ENCODE results near the gene CDH9. TPM values are rescaled to one million over a fixed set of nuclear protein-coding genes. Genes with fewer than 3 reads are reported as not detected.

CDH9 gene
- total RNA-seq, 3 donors from 2014 or later (not counting 1 experiment from before 2014, with no cell fraction given), result not detected

DNA sequence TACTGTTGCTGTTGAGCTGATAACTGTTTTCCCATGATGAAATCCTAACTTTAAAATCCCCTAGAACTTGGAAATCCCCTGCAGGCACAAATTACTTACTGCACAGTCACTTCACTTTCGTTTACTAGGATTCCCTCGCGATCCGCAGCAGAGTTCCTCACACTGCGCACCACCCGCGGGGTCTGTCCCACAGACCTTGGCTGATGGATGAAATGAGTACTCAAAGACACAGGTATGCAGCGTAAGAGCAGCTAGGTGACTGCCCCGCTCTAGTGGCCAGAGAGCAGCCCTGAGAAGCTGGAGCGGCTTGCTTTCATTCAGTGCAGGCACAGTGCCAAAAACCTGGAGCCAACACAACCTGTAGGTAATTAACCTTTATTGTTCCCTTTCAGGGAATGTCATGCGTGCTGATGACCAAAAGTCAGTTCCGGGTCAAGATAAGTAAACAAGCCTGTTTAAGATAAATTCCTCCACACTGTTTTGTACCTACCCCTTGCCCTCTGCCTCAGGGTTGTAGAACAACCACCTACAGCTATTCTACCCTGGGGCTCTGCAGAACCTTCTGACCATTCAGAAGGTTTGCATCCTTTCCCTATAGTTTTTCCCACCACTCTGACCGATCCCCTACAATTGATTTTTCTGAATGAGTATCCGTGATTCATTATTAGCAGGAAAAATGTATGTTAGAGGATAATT is 191.2 kb downstream of the CDH9 start:
- no peak overlapping the region for H3K27ac Mint-ChIP-seq
- 92% methylated on average over 12 of the region's 14 CpGs for WGBS (ENCODE audit: insufficient coverage)
- H3K36me3 ChIP-seq (ENCODE audit: control insufficient read depth, insufficient read depth, low read length), result no peaks in the 10 kb centered on the region
- DNase-seq (no peak), ATAC-seq (no peak)
- H3K4me3 ChIP-seq (ENCODE audit: low read length), result no peak overlapping the region
- H3K36me3 Mint-ChIP-seq, result peaks cover 15% of the 10 kb centered on the region
- TF ChIP-seq, protein P1, sequence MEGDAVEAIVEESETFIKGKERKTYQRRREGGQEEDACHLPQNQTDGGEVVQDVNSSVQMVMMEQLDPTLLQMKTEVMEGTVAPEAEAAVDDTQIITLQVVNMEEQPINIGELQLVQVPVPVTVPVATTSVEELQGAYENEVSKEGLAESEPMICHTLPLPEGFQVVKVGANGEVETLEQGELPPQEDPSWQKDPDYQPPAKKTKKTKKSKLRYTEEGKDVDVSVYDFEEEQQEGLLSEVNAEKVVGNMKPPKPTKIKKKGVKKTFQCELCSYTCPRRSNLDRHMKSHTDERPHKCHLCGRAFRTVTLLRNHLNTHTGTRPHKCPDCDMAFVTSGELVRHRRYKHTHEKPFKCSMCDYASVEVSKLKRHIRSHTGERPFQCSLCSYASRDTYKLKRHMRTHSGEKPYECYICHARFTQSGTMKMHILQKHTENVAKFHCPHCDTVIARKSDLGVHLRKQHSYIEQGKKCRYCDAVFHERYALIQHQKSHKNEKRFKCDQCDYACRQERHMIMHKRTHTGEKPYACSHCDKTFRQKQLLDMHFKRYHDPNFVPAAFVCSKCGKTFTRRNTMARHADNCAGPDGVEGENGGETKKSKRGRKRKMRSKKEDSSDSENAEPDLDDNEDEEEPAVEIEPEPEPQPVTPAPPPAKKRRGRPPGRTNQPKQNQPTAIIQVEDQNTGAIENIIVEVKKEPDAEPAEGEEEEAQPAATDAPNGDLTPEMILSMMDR (IDR thresholded peaks at IDR 0.05), result no peak
- H3K9me3 Mint-ChIP-seq, result peaks cover 10 to 25% of the 10 kb centered on the region in 2 donors
- H3K4me1 Mint-ChIP-seq, result no peaks in the 10 kb centered on the region
- H3K27ac ChIP-seq (ENCODE audit: low read length), result no peak overlapping the region
- H3K9me3 ChIP-seq (ENCODE audit: control insufficient read depth, insufficient read depth, low read length), result no peaks in the 10 kb centered on the region
- no peaks in the 10 kb centered on the region for H3K27me3 ChIP-seq (ENCODE audit: control insufficient read depth, insufficient read depth, low read length)
- intact Hi-C loops (cut with micrococcal nuclease), result no loop called here
- H3K4me1 ChIP-seq (ENCODE audit: control insufficient read depth, insufficient read depth, low read length), result no peaks in the 10 kb centered on the region
- H3K4me3 Mint-ChIP-seq, result no peak overlapping the region
- no peaks in the 10 kb centered on the region for H3K27me3 Mint-ChIP-seq (ENCODE audit: low read depth in 2 of 2)

DNA sequence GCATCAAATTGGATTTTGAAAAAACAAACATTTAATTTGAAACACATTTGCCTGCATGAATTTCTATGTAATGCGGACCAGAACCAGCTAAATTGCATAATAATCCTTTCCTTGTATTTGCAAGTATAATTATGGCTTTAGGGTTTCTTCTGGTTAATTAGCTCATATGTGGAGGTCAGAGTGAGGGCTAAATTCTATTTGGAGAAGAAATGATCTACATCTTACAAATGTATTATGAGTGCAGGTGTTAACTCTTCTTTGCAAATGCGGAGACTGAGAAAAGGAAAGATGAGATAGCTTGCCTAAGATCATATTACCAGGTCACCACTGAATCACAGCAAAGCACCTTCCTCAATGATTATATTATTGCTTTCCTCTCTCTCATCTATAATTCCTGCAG is 194.7 kb downstream of the CDH9 start:
- no peaks in the 10 kb centered on the region for H3K4me1 Mint-ChIP-seq
- H3K27me3 Mint-ChIP-seq (ENCODE audit: low read depth in 2 of 2), result no peaks in the 10 kb centered on the region
- WGBS (ENCODE audit: insufficient coverage), result no CpG with 5 or more reads among the region's 2 CpGs
- intact Hi-C loops (cut with micrococcal nuclease), result no loop called here
- no peak overlapping the region for H3K27ac Mint-ChIP-seq
- Histone ChIP-seq H3K27ac (ENCODE audit: low read length) (no peak overlapping the region), H3K4me3 (ENCODE audit: low read length) (no peak overlapping the region), H3K4me1 (ENCODE audit: control insufficient read depth, insufficient read depth, low read length) (no peaks in the 10 kb centered on the region), H3K36me3 (ENCODE audit: control insufficient read depth, insufficient read depth, low read length) (no peaks in the 10 kb centered on the region), H3K27me3 (ENCODE audit: control insufficient read depth, insufficient read depth, low read length) (no peaks in the 10 kb centered on the region), H3K9me3 (ENCODE audit: control insufficient read depth, insufficient read depth, low read length) (no peaks in the 10 kb centered on the region)
- ATAC-seq (no peak), DNase-seq (no peak)
- peaks cover 20% of the 10 kb centered on the region for H3K36me3 Mint-ChIP-seq
- H3K9me3 Mint-ChIP-seq, result peaks cover 13 to 21% of the 10 kb centered on the region in 2 donors
- H3K4me3 Mint-ChIP-seq, result no peak overlapping the region
- TF ChIP-seq, protein P1 (IDR thresholded peaks at IDR 0.05), result no peak

- Mint-ChIP-seq H3K4me3 (no peak overlapping the region), H3K9me3 (peaks cover 7 to 24% of the 10 kb centered on the region in 2 donors), H3K27ac (no peak overlapping the region), H3K36me3 (peaks cover 7% of the 10 kb centered on the region), H3K27me3 (ENCODE audit: low read depth in 2 of 2) (no peaks in the 10 kb centered on the region), H3K4me1 (no peaks in the 10 kb centered on the region)
- 50% methylated on average over 1 of the region's 3 CpGs for WGBS (ENCODE audit: insufficient coverage)
- no peaks in the 10 kb centered on the region for H3K4me1 ChIP-seq (ENCODE audit: control insufficient read depth, insufficient read depth, low read length)
- peaks cover 5% of the 10 kb centered on the region for H3K9me3 ChIP-seq (ENCODE audit: control insufficient read depth, insufficient read depth, low read length)
- H3K27ac ChIP-seq (ENCODE audit: low read length), result no peak overlapping the region
- H3K4me3 ChIP-seq (ENCODE audit: low read length), result no peak overlapping the region
- DNase-seq, result no peak
- TF ChIP-seq, protein P1 (IDR thresholded peaks at IDR 0.05), result no peak
- intact Hi-C loops (cut with micrococcal nuclease), result no loop called here
- H3K27me3 ChIP-seq (ENCODE audit: control insufficient read depth, insufficient read depth, low read length), result no peaks in the 10 kb centered on the region
- ATAC-seq, result no peak
- no peaks in the 10 kb centered on the region for H3K36me3 ChIP-seq (ENCODE audit: control insufficient read depth, insufficient read depth, low read length)
These were observed 204.8 kb downstream of the CDH9 start for GRCh38 chr5:26833596-26833995.
